Measurements from ENCODE around the gene AKR1B15. TPM values are rescaled to one million over a fixed set of nuclear protein-coding genes. Genes with fewer than 3 reads are reported as not detected.
"Not testable (repeated sequence)": the region's sequence is repeated elsewhere in the genome, so short reads cannot be mapped to it uniquely, and the experiment has no call there.

AKR1B15 gene
- total RNA-seq, 1 donor from 2014 or later, result not detected

- ATAC-seq (no peak), DNase-seq (ENCODE audit: missing footprints) (no peak)
- intact Hi-C loops (cut with DNase I), result no loop called here
Observed at GRCh38 chr7:134552105-134552504, 3.2 kb downstream of the AKR1B15 start.

DNA sequence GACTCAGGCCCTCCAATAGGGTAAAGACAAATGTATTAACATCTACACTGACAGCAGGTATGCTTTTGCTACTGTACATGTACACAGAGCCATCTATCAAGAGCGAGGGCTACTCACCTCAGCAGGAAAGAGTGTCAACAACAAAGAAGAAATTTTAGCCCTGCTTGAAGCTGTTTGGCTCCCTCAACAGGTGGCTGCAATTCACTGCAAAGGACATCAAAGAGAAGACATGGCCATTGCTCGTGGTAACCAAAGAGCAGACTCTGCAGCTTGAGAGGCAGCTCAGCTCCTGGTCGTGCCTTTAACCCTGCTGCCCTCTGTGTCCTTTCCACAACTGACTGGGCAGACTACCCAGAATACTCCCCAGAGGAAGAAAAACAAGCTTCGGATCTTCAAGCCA is 5.1 kb downstream of the AKR1B15 start:
- intact Hi-C loops (cut with DNase I), result no loop called here
- DNase-seq (ENCODE audit: missing footprints) (no peak), ATAC-seq (no peak)

DNA sequence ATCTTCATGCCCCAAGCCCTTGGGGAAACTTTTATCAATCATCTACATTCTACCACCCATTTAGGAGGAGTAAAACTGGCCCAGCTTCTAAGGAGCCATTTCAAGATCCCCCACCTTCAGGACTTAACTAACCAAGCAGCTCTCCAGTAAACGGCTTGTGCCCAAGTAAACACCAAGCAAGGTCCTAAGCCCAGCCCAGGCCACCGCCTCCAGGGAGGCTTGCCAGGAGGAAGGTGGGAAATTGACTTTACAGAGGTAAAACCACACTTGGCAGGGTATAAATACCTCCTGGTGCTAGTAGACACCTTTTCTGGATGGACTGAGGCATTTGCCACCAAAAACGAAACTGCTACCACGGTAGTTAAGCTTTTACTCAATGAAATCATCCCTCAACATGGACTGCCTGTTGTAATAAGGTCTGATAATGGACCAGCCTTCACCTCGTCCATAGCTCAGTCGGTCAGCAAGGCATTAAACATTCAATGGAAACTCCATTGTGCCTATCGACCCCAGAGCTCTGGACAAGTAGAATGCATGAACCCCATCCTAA is 5.6 kb downstream of the AKR1B15 start:
- DNase-seq (ENCODE audit: missing footprints) (no peak), ATAC-seq (no peak)
- intact Hi-C loops (cut with DNase I), result no loop called here

- intact Hi-C loops (cut with DNase I), result loop anchor here (5.0 kb wide), 1 partner anchor 35 kb away; no protein-coding TSS in a partner anchor
- no peak for ATAC-seq
Observed at GRCh38 chr7:134557391-134557790, 8.5 kb downstream of the AKR1B15 start.

DNA sequence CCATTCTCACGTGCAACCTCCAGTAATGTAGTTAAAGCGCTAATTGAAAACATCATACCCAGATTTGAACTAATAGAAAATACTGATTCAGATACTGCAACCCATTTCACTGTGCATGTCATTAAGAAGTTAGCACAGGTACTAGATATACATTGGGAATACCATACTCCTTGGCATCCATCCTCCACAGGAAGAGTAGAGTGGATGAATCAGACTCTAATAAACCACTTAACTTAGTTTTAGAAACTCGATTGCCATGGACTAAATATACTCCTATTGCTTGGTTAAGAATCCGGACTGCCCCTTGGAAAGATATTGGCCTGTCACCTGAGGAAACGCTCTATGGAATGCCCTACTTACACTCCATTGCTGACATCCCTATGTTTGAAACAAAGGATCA is 9.5 kb downstream of the AKR1B15 start:
- intact Hi-C loops (cut with DNase I), result loop anchor here (5.0 kb wide), 1 partner anchor 34 kb away; no protein-coding TSS in a partner anchor
- ATAC-seq (no peak), DNase-seq (ENCODE audit: missing footprints) (no peak)

More at GRCh38 chr7:134557391-134557790, 8.5 kb downstream of the AKR1B15 start:
- no peak for DNase-seq (ENCODE audit: missing footprints)

- intact Hi-C loops (cut with DNase I); ATAC-seq; DNase-seq (ENCODE audit: missing footprints): not testable (repeated sequence)
Observed at GRCh38 chr7:134561616-134562015, 12.7 kb downstream of the AKR1B15 start.

- DNase-seq (ENCODE audit: missing footprints) (no peak), ATAC-seq (no peak)
- intact Hi-C loops (cut with DNase I), result no loop called here
Observed at GRCh38 chr7:134562136-134562535, 13.2 kb downstream of the AKR1B15 start.

DNA sequence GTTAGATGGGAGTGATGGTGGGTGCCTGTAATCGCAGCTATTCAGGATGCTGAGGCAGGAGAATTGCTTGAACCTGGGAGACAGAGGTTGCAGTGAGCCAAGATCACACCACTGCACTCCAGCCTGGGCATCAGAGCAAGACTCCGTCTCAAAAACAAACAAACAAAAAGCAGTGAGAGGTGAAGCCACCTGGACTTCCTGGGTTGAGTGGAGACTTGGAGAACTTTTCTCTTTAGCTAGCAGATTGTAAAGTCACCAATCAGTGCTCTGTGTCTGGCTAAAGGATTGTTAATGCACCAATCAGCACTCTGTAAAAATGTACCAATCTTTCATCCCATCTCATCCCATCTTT is 14.5 kb downstream of the AKR1B15 start:
- ATAC-seq; intact Hi-C loops (cut with DNase I); DNase-seq (ENCODE audit: missing footprints): not testable (repeated sequence)

- ATAC-seq, result no peak
- no peak for DNase-seq (ENCODE audit: missing footprints)
- intact Hi-C loops (cut with DNase I), result no loop called here
Observed at GRCh38 chr7:134565643-134566136, 16.8 kb downstream of the AKR1B15 start.

DNA sequence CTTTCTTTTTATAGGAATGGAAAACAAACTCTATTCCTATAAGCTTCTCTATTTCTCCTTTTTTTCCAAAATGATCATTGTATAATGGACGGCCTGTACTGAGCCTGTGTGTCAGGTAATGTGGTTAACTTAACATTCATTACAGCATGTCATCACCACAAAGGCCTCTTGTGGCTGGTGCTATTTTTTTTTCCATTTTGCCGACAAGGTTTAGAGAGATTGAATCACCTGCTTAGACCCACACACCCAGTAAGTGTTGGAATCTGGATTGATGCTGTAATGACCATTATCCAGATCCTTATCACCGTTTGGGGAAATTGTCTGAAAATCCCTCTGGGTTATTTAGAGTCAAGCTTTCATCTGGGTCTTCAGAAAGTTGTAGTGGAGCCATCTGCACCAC is 18.5 kb downstream of the AKR1B15 start:
- no peak for DNase-seq (ENCODE audit: missing footprints)
- intact Hi-C loops (cut with DNase I), result no loop called here
- ATAC-seq, result no peak

DNA sequence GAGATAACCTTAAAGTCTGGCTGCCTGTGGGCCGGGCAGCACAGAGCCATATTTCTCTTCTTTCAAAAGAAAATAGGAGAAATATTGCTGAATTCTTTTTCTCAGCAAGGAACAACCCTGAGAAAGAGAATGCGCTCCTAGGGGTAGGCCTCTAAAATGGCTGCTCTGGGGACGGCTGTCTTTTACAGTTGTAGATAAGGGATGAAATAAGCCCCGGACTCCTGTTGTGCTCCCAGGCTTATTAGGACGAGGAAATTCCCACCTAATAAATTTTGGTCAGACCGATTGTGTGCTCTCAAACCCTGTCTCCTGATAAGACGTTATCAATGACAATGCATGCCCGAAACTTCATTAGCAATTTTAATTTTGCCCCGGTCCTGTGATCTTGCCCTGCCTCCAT is 21.1 kb downstream of the AKR1B15 start:
- DNase-seq (ENCODE audit: missing footprints); intact Hi-C loops (cut with DNase I); ATAC-seq: not testable (repeated sequence)

- intact Hi-C loops (cut with DNase I), result no loop called here
- ATAC-seq (no peak), DNase-seq (ENCODE audit: missing footprints) (no peak)
Observed at GRCh38 chr7:134571101-134571500, 22.2 kb downstream of the AKR1B15 start.

DNA sequence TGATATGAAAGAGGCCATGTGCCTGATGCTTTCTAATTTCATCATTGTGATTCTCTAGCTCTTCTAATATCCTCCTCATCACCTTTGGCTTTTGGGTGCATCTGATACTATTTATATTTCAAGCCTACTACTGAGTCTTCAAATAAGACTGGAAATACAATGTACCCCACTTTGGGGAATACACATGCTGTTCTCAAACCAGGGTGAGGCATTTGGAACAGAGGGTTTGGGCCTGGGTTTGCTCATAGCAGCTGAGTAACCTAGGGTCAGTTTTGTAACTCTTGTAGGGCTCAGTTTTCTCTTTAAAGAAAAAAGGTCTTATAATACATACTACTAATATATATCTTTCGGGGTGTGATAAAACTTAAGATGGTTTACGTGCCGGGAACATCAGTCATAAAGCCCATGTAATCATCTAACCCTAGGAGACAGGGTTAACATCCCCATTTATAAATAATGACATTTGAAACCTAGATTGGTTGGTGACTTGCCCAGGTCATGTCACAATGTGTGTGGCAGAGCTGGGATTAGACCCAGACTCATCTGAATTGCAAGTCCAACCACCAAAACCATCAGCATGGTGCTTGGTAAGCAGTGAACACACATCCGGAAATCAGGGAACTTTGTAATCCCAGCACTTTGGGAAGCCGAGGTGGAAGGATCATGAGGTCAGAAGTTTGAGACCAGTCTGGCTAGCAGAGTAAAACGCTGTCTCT is 23.0 kb downstream of the AKR1B15 start:
- ATAC-seq, result no peak
- intact Hi-C loops (cut with DNase I), result no loop called here
- no peak for DNase-seq (ENCODE audit: missing footprints)

- ATAC-seq (no peak), DNase-seq (ENCODE audit: missing footprints) (no peak)
- intact Hi-C loops (cut with DNase I), result no loop called here
Observed at GRCh38 chr7:134574322-134574721, 25.4 kb downstream of the AKR1B15 start.

DNA sequence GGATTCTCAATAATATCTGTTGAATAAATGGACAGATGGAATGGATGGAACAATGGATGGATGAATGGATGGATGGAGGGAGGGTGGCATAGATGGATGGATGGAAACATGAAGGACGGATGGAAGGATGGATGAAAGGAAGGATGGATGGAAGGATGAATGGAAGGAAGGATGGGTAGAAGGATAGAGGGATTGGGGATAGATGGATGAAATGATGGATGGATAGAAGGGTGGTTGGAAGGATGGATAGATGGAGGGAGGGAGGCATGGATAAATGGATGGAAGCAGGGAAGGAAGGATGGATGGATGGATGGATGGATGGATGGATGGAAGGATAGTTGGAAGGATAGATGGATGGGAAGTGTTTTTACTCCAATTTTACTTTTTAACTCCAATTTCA is 35.4 kb downstream of the AKR1B15 start:
- DNase-seq (ENCODE audit: missing footprints) (no peak), ATAC-seq (no peak)
- intact Hi-C loops (cut with DNase I), result no loop called here

GRCh38 chr7:134585897-134586296 is 37.0 kb downstream of the AKR1B15 start:
- intact Hi-C loops (cut with DNase I), result no loop called here
- ATAC-seq (no peak), DNase-seq (ENCODE audit: missing footprints) (no peak)

- ATAC-seq (no peak), DNase-seq (ENCODE audit: missing footprints) (no peak)
- intact Hi-C loops (cut with DNase I), result no loop called here
Observed at GRCh38 chr7:134587750-134588149, 38.8 kb downstream of the AKR1B15 start.

- ATAC-seq, result no peak
- intact Hi-C loops (cut with DNase I), result no loop called here
- DNase-seq (ENCODE audit: missing footprints), result no peak
Observed at GRCh38 chr7:134589491-134589941, 40.6 kb downstream of the AKR1B15 start.

DNA sequence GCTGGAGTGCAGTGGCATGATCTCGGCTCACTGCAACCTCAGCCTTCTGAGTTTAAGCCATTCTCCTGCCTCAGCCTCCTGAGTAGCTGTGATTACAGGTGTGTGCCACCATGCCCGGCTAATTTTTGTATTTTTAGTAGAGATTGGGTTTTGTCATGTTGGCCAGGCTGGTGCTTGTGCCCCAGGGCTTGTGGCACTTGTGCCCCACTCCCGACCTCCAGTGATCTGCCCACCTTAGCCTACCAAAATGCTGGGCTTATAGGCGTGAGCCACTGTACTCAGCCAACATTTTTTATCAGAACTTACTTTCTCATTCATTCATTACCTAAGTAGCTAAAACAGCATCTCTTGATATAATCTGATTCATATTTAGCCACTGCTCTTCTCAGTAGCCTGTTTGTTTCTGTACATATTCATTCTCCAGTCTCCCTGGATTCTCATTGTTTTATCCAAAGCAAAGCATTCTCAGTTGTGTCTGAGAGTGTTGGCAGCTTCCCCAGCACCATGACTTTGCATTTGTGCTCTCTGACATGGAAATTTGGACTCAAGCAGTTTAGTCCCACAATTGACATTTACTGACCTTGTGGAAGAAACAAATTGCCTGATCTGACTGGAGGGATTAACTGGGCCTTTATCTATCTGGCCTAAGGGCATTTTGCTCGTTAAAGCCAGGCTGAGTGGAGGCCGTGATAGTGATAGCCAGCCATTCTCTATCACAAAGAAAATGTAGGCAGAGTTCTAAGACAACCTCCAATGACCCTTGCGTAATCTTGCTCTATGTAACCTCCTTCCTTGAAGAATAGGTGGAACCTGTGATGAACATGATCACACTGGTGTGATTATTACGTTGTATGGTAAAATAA is 44.9 kb downstream of the AKR1B15 start:
- ATAC-seq, result peak; percentile 92
- intact Hi-C loops (cut with DNase I), result loop anchor here (5.0 kb wide), 1 partner anchor 36 kb away; no protein-coding TSS in a partner anchor
- peak; percentile 81 for DNase-seq (ENCODE audit: missing footprints)

All from Right ventricle myocardium inferior (tissue), 1 donor.